ENCODE measurements around the gene KLHL4. TPM values are rescaled to one million over a fixed set of nuclear protein-coding genes. Genes with fewer than 3 reads are reported as not detected.
"Not testable (repeated sequence)": the region's sequence is repeated elsewhere in the genome, so short reads cannot be mapped to it uniquely, and the experiment has no call there.

The KLHL4 gene
- total RNA-seq, 1 donor from 2014 or later: 0.38 TPM

GRCh38 chrX:87702795-87703194, 185.2 kb downstream of the KLHL4 start:
- H3K4me3 Mint-ChIP-seq (ENCODE audit: unreplicated experiment): no peak overlapping the region
- H3K36me3 Mint-ChIP-seq (ENCODE audit: unreplicated experiment): no peaks in the 10 kb centered on the region
- H3K4me1 Mint-ChIP-seq (ENCODE audit: unreplicated experiment): no peaks in the 10 kb centered on the region
- no peaks in the 10 kb centered on the region for H3K27me3 Mint-ChIP-seq (ENCODE audit: unreplicated experiment)
- TF ChIP-seq, protein P1, sequence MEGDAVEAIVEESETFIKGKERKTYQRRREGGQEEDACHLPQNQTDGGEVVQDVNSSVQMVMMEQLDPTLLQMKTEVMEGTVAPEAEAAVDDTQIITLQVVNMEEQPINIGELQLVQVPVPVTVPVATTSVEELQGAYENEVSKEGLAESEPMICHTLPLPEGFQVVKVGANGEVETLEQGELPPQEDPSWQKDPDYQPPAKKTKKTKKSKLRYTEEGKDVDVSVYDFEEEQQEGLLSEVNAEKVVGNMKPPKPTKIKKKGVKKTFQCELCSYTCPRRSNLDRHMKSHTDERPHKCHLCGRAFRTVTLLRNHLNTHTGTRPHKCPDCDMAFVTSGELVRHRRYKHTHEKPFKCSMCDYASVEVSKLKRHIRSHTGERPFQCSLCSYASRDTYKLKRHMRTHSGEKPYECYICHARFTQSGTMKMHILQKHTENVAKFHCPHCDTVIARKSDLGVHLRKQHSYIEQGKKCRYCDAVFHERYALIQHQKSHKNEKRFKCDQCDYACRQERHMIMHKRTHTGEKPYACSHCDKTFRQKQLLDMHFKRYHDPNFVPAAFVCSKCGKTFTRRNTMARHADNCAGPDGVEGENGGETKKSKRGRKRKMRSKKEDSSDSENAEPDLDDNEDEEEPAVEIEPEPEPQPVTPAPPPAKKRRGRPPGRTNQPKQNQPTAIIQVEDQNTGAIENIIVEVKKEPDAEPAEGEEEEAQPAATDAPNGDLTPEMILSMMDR (IDR thresholded peaks at IDR 0.05): no peak
- no peak overlapping the region for H3K27ac Mint-ChIP-seq (ENCODE audit: unreplicated experiment)
- no peak for DNase-seq (ENCODE audit: extremely low spot score, unreplicated experiment)
- peaks cover 18% of the 10 kb centered on the region for H3K9me3 Mint-ChIP-seq (ENCODE audit: unreplicated experiment)

DNA sequence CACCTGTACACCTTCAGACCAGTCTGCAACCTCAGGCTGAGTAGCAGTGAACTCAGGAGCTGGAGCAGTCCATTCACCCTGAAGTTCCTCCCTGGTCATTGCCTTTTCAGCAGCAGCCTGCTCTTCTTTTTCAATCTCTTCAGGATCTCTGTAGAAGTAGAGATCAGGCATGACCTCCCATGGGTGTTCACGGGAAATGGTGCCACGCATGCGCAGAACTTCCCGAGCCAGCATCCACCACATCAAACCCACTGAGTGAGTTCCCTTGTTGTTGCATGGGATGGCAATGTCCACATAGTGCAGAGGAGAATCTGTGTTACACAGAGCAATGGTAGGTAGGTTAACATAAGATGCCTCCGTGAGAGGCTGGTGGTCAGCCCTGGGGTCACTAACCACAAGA, 185.9 kb downstream of the KLHL4 start:
- not testable (repeated sequence) for H3K36me3 Mint-ChIP-seq (ENCODE audit: unreplicated experiment); H3K4me3 Mint-ChIP-seq (ENCODE audit: unreplicated experiment)
- peaks cover 18% of the 10 kb centered on the region for H3K9me3 Mint-ChIP-seq (ENCODE audit: unreplicated experiment)

DNA sequence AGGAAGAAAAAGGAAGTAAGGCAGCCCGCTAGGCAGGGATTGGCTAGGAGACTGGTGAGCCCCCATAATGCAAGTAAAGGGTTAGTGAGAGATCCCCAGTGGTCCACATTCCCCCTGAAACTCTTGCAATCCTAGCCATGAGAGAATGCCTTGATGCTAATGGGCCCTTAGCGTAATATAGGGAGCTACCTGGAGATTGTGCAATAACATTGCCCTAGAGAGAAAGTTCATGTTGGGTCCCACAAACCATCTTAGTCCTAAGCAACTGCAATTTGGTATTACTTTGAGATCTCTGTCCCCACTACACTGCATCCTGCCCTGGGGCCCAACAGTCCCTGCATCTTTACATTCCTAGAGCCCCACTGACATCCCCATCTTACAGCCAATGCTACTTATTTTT, 188.5 kb downstream of the KLHL4 start:
- Mint-ChIP-seq H3K36me3 (ENCODE audit: unreplicated experiment) (no peaks in the 10 kb centered on the region), H3K27me3 (ENCODE audit: unreplicated experiment) (no peaks in the 10 kb centered on the region), H3K9me3 (ENCODE audit: unreplicated experiment) (peaks cover 23% of the 10 kb centered on the region), H3K4me3 (ENCODE audit: unreplicated experiment) (no peak overlapping the region), H3K4me1 (ENCODE audit: unreplicated experiment) (no peaks in the 10 kb centered on the region), H3K27ac (ENCODE audit: unreplicated experiment) (no peak overlapping the region)
- no peak for DNase-seq (ENCODE audit: extremely low spot score, unreplicated experiment)
- TF ChIP-seq, protein P1 (IDR thresholded peaks at IDR 0.05): no peak

More for the DNA sequence above, 185.9 kb downstream of the KLHL4 start:
- DNase-seq (ENCODE audit: extremely low spot score, unreplicated experiment); H3K27ac Mint-ChIP-seq (ENCODE audit: unreplicated experiment); H3K27me3 Mint-ChIP-seq (ENCODE audit: unreplicated experiment); H3K4me1 Mint-ChIP-seq (ENCODE audit: unreplicated experiment): not testable (repeated sequence)

GRCh38 chrX:87710580-87710979, 193.0 kb downstream of the KLHL4 start:
- H3K27me3 Mint-ChIP-seq (ENCODE audit: unreplicated experiment): no peaks in the 10 kb centered on the region
- peaks cover 25% of the 10 kb centered on the region for H3K9me3 Mint-ChIP-seq (ENCODE audit: unreplicated experiment)
- no peak overlapping the region for H3K4me3 Mint-ChIP-seq (ENCODE audit: unreplicated experiment)
- no peak for DNase-seq (ENCODE audit: extremely low spot score, unreplicated experiment)
- no peaks in the 10 kb centered on the region for H3K36me3 Mint-ChIP-seq (ENCODE audit: unreplicated experiment)
- no peak overlapping the region for H3K27ac Mint-ChIP-seq (ENCODE audit: unreplicated experiment)
- H3K4me1 Mint-ChIP-seq (ENCODE audit: unreplicated experiment): no peaks in the 10 kb centered on the region
- TF ChIP-seq, protein P1 (IDR thresholded peaks at IDR 0.05): no peak

All from osteocyte (in vitro differentiated cells).